GM12892 (cell line): ENCODE results near the gene ARHGEF25.
"Not testable (repeated sequence)": the region's sequence is repeated elsewhere in the genome, so short reads cannot be mapped to it uniquely, and the experiment has no call there.

ENCODE experiments used
- POLR2A ChIP-seq: IDR thresholded peaks from 2 replicates; pipeline ENCODE4 v1.6.1; 2011; ENCODE audit warnings: low read depth, low read length, control low read depth
- POLR2AphosphoS5 ChIP-seq: IDR thresholded peaks from 2 replicates; pipeline ENCODE4 v1.6.1; 2011; ENCODE audit warnings: low read depth, low read length, control low read depth
- TAF1 ChIP-seq: IDR thresholded peaks from 2 replicates; pipeline ENCODE4 v1.6.1; 2011; ENCODE audit warnings: low read depth, mild to moderate bottlenecking, control low read depth, low read length, borderline replicate concordance

DNA sequence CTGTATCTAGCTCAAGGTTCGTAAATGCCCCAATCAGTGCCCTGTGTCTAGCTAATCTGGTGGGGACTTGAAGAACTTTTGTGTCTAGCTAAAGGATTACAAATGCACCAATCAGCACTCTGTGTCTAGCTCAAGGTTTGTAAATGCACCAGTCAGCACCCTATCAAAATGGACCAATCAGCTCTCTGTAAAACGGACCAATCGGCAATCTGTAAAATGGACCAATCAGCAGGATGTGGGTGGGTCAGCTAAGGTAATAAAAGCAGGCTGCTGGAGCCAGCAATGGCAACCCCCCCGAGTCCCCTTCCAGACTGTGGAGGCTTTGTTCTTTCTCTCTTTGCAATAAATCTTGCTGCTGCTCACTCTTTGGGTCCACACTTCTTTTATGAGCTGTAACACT is 45.2 kb downstream of the ARHGEF25 start:
- TF ChIP-seq POLR2AphosphoS5, POLR2A, TAF1: not testable (repeated sequence)
